ENCODE data around the gene SLC9A1. TPM values are rescaled to one million over a fixed set of nuclear protein-coding genes. Genes with fewer than 3 reads are reported as not detected.

Gene SLC9A1
- 22.0 to 25.1 TPM (median 22.5 TPM) in 3 replicates for total RNA-seq (2021)
- Bru-seq, nascent RNA = percentile 54 among the genes with signal in this experiment
- long read RNA-seq, experiment 1, full-length matches to known transcripts = 36 of 60 reads
- long read RNA-seq, experiment 1, partial matches to known transcripts = 18 of 60 reads
- long read RNA-seq, experiment 1, other reads (novel, unspliced or antisense) = 6 of 60 reads
- long read RNA-seq, experiment 2, full-length matches to known transcripts = 9 of 28 reads
- long read RNA-seq, experiment 2, partial matches to known transcripts = 7 of 28 reads
- long read RNA-seq, experiment 2, other reads (novel, unspliced or antisense) = 12 of 28 reads
- long read RNA-seq, experiment 3 = 0 reads

DNA sequence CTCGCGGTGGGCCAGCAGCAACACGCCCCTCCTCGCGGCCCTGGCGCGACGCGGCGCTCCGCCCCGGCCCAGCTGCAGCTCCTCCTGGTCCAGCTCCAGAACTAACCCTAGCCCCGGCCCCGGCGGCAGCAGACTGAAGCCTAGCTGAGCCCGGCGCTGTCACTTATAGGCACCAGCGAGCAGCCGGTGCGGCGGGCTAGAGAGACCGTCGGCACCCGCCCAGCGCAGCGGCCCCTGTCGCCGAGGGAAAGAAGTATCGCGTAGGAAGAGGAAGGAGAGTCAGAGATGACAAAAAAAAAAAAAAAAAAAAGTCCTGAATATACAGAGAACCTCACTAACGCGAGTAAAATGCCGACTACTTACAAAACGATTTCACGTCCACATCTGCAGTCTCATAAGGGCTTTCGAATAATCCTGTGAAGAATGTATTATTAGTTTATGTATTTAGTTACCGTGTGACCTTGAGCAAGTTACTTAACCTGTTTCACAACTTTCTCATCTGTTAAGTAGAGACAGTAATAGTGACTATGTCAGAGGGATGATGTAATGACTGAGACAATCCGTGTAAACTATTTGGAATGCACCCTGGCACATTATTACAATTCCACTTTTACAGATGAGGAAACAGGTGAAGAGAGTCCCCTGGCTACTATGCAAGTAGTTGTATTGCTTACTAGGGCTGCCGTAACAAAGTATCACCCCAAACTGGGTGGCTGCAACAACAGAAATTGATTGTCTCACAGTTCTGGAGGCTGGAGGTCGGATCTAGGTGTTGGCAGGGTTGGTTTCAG is at the start of gene SLC9A1:
Gene SLC9A1, minus strand, starts transcription at position 135 of the 791 bp plus-strand sequence. CDS start 791 bp downstream, outside the sequence.
- Mint-ChIP-seq H3K27me3 (ENCODE audit: low read depth) (no peaks in the 10 kb centered on the region), H3K27ac (peak within 1 kb of the TSS; percentile 78), H3K4me3 (peak within 1 kb of the TSS; percentile 92), H3K9me3 (no peaks in the 10 kb centered on the region), H3K36me3 (no peaks in the 10 kb centered on the region), H3K4me1 (peaks cover 26% of the 10 kb centered on the region)
- ATAC-seq (peak; percentile 97), DNase-seq (ENCODE audit: low spot score) (peak; percentile 93)
- ChIA-PET CTCF (interaction anchor here (0.5 to 2.4 kb wide), 34 partner anchors 8 to 792 kb away, joined by 3 to 18 read pairs (median 4); partner anchors contain the start of genes STX12 and WDTC1), POLR2A (interaction anchor here (0.6 to 2.3 kb wide), 20 partner anchors 9 to 566 kb away, joined by 3 to 25 read pairs (median 4); partner anchors contain the start of genes KDF1, NUDC and WDTC1)
- TF ChIP-seq ELF4 (CRISPR knock-in tag; IDR thresholded peaks at IDR 0.05; ENCODE audit: low read depth) (0 out of 2 replicates have a peak, but pooled peaks have one; percentile 61), ZNF396 (CRISPR knock-in tag; IDR thresholded peaks at IDR 0.05; ENCODE audit: borderline replicate concordance) (no peak), FOXP1 (CRISPR knock-in tag; IDR thresholded peaks at IDR 0.05; ENCODE audit: borderline replicate concordance) (peak; percentile 91; the same call in 1 of the 2 replicates), MXD4 (CRISPR knock-in tag; IDR thresholded peaks at IDR 0.05; ENCODE audit: borderline replicate concordance) (no peak), E2F1 (CRISPR knock-in tag; IDR thresholded peaks at IDR 0.05) (0 out of 2 replicates have a peak, but pooled peaks have one; percentile 75), CREB1 (CRISPR knock-in tag; IDR thresholded peaks at IDR 0.05) (no peak; the same call in none of the 2 replicates), IRF2 (CRISPR knock-in tag; IDR thresholded peaks at IDR 0.05; ENCODE audit: borderline replicate concordance, low read depth) (no peak), SOX15 (CRISPR knock-in tag; IDR thresholded peaks at IDR 0.05) (0 out of 2 replicates have a peak, but pooled peaks have one; percentile 51), OVOL2 (CRISPR knock-in tag; IDR thresholded peaks at IDR 0.05; ENCODE audit: borderline replicate concordance) (peak; percentile 62; the same call in 1 of the 2 replicates), JAZF1 (CRISPR knock-in tag; IDR thresholded peaks at IDR 0.05) (no peak), ZNF423 (CRISPR knock-in tag; IDR thresholded peaks at IDR 0.05) (0 out of 2 replicates have a peak, but pooled peaks have one; percentile 9), NR1H2 (CRISPR knock-in tag; IDR thresholded peaks at IDR 0.05) (no peak), ZMAT4 (CRISPR knock-in tag; IDR thresholded peaks at IDR 0.05) (peak; percentile 78; the same call in 1 of the 2 replicates), STAT6 (CRISPR knock-in tag; conservative IDR thresholded peaks at IDR 0.05; ENCODE audit: low read depth) (no peak), NFE2L1 (CRISPR knock-in tag; IDR thresholded peaks at IDR 0.05) (no peak), JUN (CRISPR knock-in tag; IDR thresholded peaks at IDR 0.05) (peak; percentile 74; the same call in 1 of the 2 replicates)
- TF ChIP-seq, protein P1, sequence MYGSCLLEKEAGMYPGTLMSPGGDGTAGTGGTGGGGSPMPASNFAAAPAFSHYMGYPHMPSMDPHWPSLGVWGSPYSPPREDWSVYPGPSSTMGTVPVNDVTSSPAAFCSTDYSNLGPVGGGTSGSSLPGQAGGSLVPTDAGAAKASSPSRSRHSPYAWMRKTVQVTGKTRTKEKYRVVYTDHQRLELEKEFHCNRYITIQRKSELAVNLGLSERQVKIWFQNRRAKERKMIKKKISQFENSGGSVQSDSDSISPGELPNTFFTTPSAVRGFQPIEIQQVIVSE (CRISPR knock-in tag; IDR thresholded peaks at IDR 0.05; ENCODE audit: borderline replicate concordance) = peak; percentile 60; the same call in 1 of the 2 replicates
- TF ChIP-seq, protein P2, sequence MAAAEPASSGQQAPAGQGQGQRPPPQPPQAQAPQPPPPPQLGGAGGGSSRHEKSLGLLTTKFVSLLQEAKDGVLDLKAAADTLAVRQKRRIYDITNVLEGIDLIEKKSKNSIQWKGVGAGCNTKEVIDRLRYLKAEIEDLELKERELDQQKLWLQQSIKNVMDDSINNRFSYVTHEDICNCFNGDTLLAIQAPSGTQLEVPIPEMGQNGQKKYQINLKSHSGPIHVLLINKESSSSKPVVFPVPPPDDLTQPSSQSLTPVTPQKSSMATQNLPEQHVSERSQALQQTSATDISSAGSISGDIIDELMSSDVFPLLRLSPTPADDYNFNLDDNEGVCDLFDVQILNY (CRISPR knock-in tag; IDR thresholded peaks at IDR 0.05) = 0 out of 2 replicates have a peak, but pooled peaks have one; percentile 67
- TF ChIP-seq, protein P3, sequence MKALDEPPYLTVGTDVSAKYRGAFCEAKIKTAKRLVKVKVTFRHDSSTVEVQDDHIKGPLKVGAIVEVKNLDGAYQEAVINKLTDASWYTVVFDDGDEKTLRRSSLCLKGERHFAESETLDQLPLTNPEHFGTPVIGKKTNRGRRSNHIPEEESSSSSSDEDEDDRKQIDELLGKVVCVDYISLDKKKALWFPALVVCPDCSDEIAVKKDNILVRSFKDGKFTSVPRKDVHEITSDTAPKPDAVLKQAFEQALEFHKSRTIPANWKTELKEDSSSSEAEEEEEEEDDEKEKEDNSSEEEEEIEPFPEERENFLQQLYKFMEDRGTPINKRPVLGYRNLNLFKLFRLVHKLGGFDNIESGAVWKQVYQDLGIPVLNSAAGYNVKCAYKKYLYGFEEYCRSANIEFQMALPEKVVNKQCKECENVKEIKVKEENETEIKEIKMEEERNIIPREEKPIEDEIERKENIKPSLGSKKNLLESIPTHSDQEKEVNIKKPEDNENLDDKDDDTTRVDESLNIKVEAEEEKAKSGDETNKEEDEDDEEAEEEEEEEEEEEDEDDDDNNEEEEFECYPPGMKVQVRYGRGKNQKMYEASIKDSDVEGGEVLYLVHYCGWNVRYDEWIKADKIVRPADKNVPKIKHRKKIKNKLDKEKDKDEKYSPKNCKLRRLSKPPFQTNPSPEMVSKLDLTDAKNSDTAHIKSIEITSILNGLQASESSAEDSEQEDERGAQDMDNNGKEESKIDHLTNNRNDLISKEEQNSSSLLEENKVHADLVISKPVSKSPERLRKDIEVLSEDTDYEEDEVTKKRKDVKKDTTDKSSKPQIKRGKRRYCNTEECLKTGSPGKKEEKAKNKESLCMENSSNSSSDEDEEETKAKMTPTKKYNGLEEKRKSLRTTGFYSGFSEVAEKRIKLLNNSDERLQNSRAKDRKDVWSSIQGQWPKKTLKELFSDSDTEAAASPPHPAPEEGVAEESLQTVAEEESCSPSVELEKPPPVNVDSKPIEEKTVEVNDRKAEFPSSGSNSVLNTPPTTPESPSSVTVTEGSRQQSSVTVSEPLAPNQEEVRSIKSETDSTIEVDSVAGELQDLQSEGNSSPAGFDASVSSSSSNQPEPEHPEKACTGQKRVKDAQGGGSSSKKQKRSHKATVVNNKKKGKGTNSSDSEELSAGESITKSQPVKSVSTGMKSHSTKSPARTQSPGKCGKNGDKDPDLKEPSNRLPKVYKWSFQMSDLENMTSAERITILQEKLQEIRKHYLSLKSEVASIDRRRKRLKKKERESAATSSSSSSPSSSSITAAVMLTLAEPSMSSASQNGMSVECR (CRISPR knock-in tag; IDR thresholded peaks at IDR 0.05; ENCODE audit: borderline replicate concordance) = no peak
- TF ChIP-seq, protein P4, sequence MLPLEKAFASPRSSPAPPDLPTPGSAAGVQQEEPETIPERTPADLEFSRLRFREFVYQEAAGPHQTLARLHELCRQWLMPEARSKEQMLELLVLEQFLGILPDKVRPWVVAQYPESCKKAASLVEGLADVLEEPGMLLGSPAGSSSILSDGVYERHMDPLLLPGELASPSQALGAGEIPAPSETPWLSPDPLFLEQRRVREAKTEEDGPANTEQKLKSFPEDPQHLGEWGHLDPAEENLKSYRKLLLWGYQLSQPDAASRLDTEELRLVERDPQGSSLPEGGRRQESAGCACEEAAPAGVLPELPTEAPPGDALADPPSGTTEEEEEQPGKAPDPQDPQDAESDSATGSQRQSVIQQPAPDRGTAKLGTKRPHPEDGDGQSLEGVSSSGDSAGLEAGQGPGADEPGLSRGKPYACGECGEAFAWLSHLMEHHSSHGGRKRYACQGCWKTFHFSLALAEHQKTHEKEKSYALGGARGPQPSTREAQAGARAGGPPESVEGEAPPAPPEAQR (CRISPR knock-in tag; IDR thresholded peaks at IDR 0.05) = no peak
